ENCODE measurements around the gene RIPOR3.

DNA sequence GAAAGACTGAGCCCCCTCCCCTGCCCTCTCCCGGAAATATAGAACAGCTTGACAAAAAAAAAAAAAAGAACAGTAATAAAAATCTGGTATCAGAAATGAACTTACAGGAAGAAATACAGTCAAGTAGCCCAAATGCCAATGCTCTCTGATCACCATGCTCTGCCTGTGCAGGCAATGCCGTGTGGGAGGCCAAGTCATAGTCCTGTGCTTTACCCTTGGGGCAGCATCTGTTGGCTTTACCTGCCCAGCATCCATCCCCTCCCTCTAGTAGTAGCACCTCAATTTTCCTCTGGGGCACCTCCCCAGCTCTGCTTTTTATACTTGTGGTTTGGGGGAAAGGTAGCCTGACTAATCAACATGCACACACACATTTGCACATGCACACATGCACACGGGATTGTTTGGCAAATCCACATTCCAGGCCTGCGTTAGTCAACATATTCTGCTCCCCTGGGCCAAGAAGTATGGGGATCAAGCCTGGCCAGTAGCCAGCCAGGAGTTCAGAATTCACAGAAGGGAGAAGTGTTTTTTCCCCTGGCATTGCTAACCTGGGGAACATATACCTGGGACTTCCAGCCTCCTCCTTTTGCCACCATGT is 70.2 kb downstream of the RIPOR3 start:
- TF ChIP-seq CTCF (IDR thresholded peaks at IDR 0.05) (no peak), POLR2A (IDR thresholded peaks at IDR 0.05) (no peak)
